Glutamatergic neuron (in vitro differentiated cells): ENCODE measurements around the gene THAP5. TPM values are rescaled to one million over a fixed set of nuclear protein-coding genes. Genes with fewer than 3 reads are reported as not detected.
A peak's percentile ranks its signal among the peaks of the same experiment; 100 is the strongest.

Experiments used
- DNase-seq: peaks from one replicate; pipeline ENCODE4 v3.0.0; 2022
- H3K27ac Mint-ChIP-seq: one replicate; pipeline ENCODE4 v1.8.0; 2020; ENCODE audit warnings: mild to moderate bottlenecking, mixed read lengths, inconsistent platforms; ENCODE audit not compliant: unreplicated experiment
- H3K27me3 Mint-ChIP-seq: one replicate; pipeline ENCODE4 v1.8.0; 2020; ENCODE audit warnings: mild to moderate bottlenecking, moderate library complexity, mixed read lengths, inconsistent platforms; ENCODE audit not compliant: unreplicated experiment
- H3K36me3 Mint-ChIP-seq: one replicate; pipeline ENCODE4 v1.8.0; 2020; ENCODE audit warnings: mild to moderate bottlenecking, mixed read lengths, inconsistent platforms; ENCODE audit not compliant: unreplicated experiment
- H3K4me1 Mint-ChIP-seq: one replicate; pipeline ENCODE4 v1.8.0; 2020; ENCODE audit warnings: mild to moderate bottlenecking, low read depth, mixed read lengths, inconsistent platforms; ENCODE audit not compliant: unreplicated experiment
- H3K4me3 Mint-ChIP-seq: one replicate; pipeline ENCODE4 v1.8.0; 2020; ENCODE audit warnings: mild to moderate bottlenecking, mixed read lengths, inconsistent platforms; ENCODE audit not compliant: unreplicated experiment
- H3K9me3 Mint-ChIP-seq: one replicate; pipeline ENCODE4 v1.8.0; 2020; ENCODE audit warnings: mild to moderate bottlenecking, moderate library complexity, mixed read lengths, inconsistent platforms; ENCODE audit not compliant: unreplicated experiment
- CTCF ChIP-seq: fragments of 200-600 bp; sonication (generic); IDR thresholded peaks from one replicate; pipeline ENCODE4 v1.5.0; 2021; ENCODE audit not compliant: partially characterized antibody, unreplicated experiment
- total RNA-seq: library from RNA; stranded (reverse); fragmentation: NEBNext Ultra II Directional; extraction: Animal tissue kit (Norgen Biotek cat#: 25700); gene quantifications from one replicate; pipeline ENCODE4 v1.2.1, GENCODE V29; 2021; ENCODE audit not compliant: unreplicated experiment

THAP5 gene
- total RNA-seq, 1 donor from 2014 or later = 10.2 TPM

- DNase-seq = no peak
- no peaks in the 10 kb centered on the region for H3K27me3 Mint-ChIP-seq
- no peak overlapping the region for H3K4me3 Mint-ChIP-seq
- H3K4me1 Mint-ChIP-seq = peaks cover 11% of the 10 kb centered on the region
- H3K9me3 Mint-ChIP-seq = no peaks in the 10 kb centered on the region
- no peak overlapping the region for H3K27ac Mint-ChIP-seq
- no peak for TF ChIP-seq CTCF
- no peaks in the 10 kb centered on the region for H3K36me3 Mint-ChIP-seq
Measured at GRCh38 chr7:108604307-108605077, 35.0 kb upstream of the THAP5 start.

- TF ChIP-seq CTCF = no peak
- Mint-ChIP-seq H3K4me1 (peaks cover 18% of the 10 kb centered on the region), H3K36me3 (no peaks in the 10 kb centered on the region), H3K27me3 (no peaks in the 10 kb centered on the region), H3K27ac (no peak overlapping the region), H3K4me3 (no peak overlapping the region), H3K9me3 (no peaks in the 10 kb centered on the region)
- DNase-seq = no peak
Measured at GRCh38 chr7:108603656-108604306, 34.3 kb upstream of the THAP5 start.

- Mint-ChIP-seq H3K27ac (no peak overlapping the region), H3K9me3 (no peaks in the 10 kb centered on the region), H3K4me3 (no peak overlapping the region), H3K36me3 (no peaks in the 10 kb centered on the region), H3K27me3 (no peaks in the 10 kb centered on the region), H3K4me1 (peaks cover 26% of the 10 kb centered on the region)
- TF ChIP-seq CTCF = no peak
- DNase-seq = no peak
Measured at GRCh38 chr7:108600399-108600798, 30.9 kb upstream of the THAP5 start.

GRCh38 chr7:108598914-108599580 lies 29.5 kb upstream of the THAP5 start:
- no peaks in the 10 kb centered on the region for H3K36me3 Mint-ChIP-seq
- DNase-seq = no peak
- H3K9me3 Mint-ChIP-seq = no peaks in the 10 kb centered on the region
- H3K4me3 Mint-ChIP-seq = no peak overlapping the region
- no peak for TF ChIP-seq CTCF
- H3K4me1 Mint-ChIP-seq = peaks cover 22% of the 10 kb centered on the region
- peaks cover 1% of the 10 kb centered on the region for H3K27me3 Mint-ChIP-seq
- H3K27ac Mint-ChIP-seq = peak overlapping the region; percentile 70

GRCh38 chr7:108598153-108598552 lies 28.6 kb upstream of the THAP5 start:
- Mint-ChIP-seq H3K27me3 (peaks cover 1% of the 10 kb centered on the region), H3K9me3 (no peaks in the 10 kb centered on the region), H3K27ac (peak overlapping the region; percentile 70), H3K4me3 (peak overlapping the region; percentile 4), H3K36me3 (no peaks in the 10 kb centered on the region), H3K4me1 (peaks cover 19% of the 10 kb centered on the region)
- TF ChIP-seq CTCF = no peak
- peak; percentile 37 for DNase-seq
